AG09309 (cell line): Measurements from ENCODE around the gene EDDM13.

Experiments
- DNase-seq: peaks from one replicate; pipeline ENCODE4 v3.0.0-alpha.2; 2010; ENCODE audit warnings: low read depth
- H3K4me3 ChIP-seq: 2 replicates; pipeline ENCODE4 v1.5.1; 2011; ENCODE audit warnings: mild to moderate bottlenecking, low read depth, low read length, moderate library complexity; ENCODE audit not compliant: control insufficient read depth
- TF ChIP-seq, protein P1 (sequence below): IDR thresholded peaks from 2 replicates; pipeline ENCODE4 v1.5.1; 2011; ENCODE audit warnings: mild to moderate bottlenecking, low read depth, low read length, inconsistent platforms; ENCODE audit not compliant: insufficient read depth, control insufficient read depth; ENCODE audit errors: missing control alignments

Gene EDDM13

DNA sequence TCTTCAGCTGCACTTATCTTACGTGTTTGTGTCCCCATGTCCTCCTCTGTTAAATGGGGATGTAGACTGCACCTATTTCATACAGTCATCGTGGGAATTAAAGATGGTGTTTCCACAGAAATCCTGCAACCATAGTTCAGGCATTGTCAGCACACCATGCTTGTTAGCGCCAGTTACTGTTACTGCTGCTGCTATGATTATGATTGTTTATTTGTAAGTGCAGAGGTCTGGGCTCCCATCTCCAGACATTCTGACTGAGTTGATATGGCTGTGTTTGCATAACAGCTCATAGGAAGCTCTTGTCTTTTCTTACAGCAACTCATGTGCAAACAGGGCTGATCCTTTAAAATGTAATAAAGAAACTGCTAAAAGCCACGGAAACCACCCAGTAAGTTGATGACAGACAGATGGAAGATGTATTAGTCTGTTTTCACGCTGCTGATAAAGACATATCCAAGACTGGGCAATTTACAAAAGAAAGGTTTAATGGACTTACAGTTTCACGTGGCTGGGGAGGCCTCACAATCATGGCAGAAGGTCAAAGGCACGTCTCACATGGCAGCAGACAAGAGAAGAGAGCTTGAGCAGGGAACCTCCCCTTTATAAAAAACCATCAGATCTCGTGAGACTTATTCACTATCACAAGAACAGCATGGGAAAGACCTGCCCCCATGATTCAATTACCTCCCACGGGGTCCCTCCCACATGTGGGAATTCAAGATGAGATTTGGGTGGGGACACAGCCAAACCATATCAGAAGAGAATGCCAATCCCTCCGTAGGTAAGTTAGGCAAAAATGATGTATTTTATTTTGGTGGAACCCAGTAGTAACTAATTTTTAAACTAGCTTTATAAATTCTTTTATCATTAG, 40.5 kb downstream of the EDDM13 start:
- H3K4me3 ChIP-seq: no peak overlapping the region
- TF ChIP-seq, protein P1, sequence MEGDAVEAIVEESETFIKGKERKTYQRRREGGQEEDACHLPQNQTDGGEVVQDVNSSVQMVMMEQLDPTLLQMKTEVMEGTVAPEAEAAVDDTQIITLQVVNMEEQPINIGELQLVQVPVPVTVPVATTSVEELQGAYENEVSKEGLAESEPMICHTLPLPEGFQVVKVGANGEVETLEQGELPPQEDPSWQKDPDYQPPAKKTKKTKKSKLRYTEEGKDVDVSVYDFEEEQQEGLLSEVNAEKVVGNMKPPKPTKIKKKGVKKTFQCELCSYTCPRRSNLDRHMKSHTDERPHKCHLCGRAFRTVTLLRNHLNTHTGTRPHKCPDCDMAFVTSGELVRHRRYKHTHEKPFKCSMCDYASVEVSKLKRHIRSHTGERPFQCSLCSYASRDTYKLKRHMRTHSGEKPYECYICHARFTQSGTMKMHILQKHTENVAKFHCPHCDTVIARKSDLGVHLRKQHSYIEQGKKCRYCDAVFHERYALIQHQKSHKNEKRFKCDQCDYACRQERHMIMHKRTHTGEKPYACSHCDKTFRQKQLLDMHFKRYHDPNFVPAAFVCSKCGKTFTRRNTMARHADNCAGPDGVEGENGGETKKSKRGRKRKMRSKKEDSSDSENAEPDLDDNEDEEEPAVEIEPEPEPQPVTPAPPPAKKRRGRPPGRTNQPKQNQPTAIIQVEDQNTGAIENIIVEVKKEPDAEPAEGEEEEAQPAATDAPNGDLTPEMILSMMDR: no peak
- no peak for DNase-seq

DNA sequence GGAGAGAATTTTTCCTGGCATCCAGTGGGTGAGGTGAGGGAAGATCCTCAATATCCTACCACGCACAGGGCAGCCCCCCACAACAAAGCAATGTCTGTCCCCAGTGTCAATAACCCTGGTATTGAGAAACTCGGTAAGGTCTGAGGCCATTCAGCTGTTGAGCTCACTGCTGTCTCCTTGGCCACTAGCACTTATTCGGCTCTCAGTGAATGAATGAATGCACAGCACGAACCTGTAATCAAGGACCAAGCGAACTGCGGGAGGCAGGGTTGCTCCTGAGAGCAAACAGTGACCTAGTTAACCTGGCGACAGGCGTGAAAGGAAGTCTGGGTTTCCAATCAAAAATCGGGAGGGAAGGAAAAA, 41.5 kb downstream of the EDDM13 start:
- peak overlapping the region; percentile 84 for H3K4me3 ChIP-seq
- DNase-seq: no peak
- TF ChIP-seq, protein P1: no peak

DNA sequence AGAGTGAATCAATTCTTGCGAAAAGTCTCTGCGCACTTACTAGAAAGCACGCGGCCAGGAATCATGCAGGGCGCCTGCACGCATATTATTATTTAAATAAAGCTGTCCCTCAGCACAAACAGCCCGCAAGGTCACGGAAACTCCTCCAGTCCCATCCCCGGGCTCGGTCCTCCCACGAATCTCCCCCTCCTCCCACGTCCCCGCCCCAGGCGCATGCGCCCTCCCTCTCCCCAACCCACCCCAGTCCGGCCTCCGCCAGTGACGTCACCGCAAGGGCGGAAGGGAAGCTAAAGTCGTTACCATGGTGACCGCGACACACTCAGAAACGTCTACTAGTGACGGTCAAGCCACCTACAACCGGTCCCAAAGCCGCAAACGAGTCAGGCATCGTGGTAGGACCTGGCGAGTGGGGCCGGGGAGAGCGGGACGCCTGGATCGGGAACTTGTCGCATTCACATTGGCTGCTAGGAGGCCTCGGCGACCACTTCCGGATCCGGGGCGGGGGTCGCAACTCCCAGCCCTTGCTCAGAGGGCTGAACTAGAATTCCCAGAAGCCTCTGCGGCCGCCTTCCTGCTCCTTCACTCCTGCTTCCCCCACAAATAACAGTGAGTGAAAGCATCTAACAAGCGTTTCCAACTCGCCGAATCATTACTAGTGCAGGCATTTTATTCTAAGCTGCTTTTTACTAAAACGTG, 42.0 kb downstream of the EDDM13 start, which contains the start of gene ZSCAN5A:
Gene ZSCAN5A, minus strand, starts transcription at position 459 of the 696 bp plus-strand sequence. CDS start 89,793 bp downstream, outside the sequence.
- DNase-seq: peak; percentile 82
- peak within 1 kb of the TSS; percentile 84 for H3K4me3 ChIP-seq
- TF ChIP-seq, protein P1: no peak

DNA sequence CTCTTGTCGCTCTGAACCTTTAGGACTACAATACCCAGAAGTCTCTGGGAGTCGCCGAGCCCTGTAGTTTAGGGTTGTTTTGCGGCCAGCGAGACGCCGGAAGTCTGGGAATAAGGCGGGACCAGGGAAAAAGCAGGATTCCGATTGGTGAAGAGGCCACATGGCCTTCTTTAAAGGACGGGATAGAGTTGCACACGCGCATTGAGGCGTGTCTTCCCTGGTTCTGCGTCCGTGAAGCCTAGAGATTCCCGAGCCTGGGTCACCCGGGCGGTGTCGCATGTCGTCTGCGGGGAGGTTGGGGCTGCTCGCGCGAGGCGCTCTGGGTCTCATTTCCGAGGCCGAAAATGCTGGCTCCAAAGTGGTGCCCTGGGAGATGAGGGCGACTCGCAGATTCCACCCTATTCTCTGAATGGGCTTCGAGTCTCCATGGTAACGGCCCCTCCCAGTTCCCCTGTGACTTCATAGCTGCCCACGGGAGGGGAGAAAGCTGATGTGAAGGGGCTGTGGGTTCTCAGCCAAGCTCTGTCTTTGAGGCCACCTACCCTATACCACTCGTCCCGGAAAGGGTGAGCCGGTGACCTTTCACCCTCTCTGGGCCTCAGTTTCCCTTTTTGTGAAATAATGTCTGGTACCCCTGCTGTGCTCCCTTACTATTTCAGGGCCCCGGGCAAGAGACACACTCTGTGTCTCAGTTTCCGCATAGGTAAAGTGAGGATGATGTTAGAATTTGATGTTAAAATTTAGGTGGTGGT, 42.7 kb downstream of the EDDM13 start:
- H3K4me3 ChIP-seq: peak overlapping the region; percentile 84
- TF ChIP-seq, protein P1: no peak
- DNase-seq: peak; percentile 91

DNA sequence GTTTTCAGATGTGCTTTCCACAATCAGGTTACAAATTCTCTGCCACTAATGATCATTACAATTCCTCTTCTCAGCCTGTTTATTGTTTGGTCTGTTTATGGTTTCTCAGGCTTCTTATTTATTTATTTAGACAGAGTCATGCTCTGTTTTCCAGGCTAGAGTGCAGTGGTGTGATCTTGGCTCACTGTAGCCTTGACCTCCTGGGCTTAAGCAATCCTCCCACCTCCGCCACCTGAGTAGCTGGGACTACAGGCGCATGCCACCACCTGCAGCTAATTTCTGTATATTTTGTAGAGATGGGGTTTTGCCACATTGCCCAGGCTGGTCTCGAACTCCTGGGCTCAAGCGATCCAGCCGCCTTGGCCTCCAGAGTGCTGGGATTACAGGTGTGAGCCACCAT, 44.2 kb downstream of the EDDM13 start:
- TF ChIP-seq, protein P1: no peak
- no peak overlapping the region for H3K4me3 ChIP-seq
- DNase-seq: no peak

DNA sequence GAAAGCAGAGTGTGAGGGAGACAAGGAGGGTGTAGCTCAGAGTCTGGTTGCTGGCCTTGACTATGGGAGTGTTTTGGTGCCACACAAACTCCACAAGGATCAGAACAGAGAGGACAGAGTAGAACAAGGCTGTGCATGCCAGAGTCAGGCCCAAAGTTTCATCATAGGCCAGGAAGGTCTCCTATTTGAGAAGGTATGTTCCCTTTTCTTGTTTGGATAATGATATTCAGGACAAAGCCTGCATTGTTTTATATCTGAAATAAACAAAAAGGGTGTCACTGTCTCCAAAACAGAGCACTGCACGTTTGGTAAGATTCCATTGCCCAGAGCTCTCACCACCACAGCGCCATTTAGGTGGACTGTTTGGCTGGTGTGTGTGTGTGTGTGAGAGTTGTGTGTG, 45.2 kb downstream of the EDDM13 start:
- DNase-seq: no peak
- TF ChIP-seq, protein P1: no peak
- H3K4me3 ChIP-seq: no peak overlapping the region
